HCT116 (cell line): Measurements from ENCODE around the gene FLNB. TPM values are rescaled to one million over a fixed set of nuclear protein-coding genes. Genes with fewer than 3 reads are reported as not detected.

Experiments used
- ATAC-seq: fragments of 200-7000 bp; cut with Tn5 transposase; 2 replicates; pipeline ENCODE4 v1.9.1; 2020; ENCODE audit warnings: mild to moderate bottlenecking, moderate library complexity
- BruUV-seq: library from RNA; stranded (reverse); fragments of 400-500 nt; replicated peaks from 2 replicates; lab custom pipeline; 2021; lab: Mats Ljungman, UMichigan
- CTCF ChIA-PET: fragments of 300-600 bp; sonication (Branson Sonifier 250); formaldehyde crosslinking; loops from one replicate; lab custom pipeline; 2021; ENCODE audit warnings: antibody characterized with exemption; lab: Charles Lee
- POLR2A ChIA-PET: fragments of 300-600, 350-600 bp; sonication (Branson Sonifier 250); formaldehyde crosslinking; loops from one replicate; lab custom pipeline; 2021; ENCODE audit warnings: antibody characterized with exemption; lab: Charles Lee
- RAD21 ChIA-PET, 2 experiments: fragments of 300-600 bp; sonication (Branson Sonifier 250); formaldehyde crosslinking; loops; one replicate each; lab custom pipeline; 2023; ENCODE audit warnings: low total read pairs in 2 of 2; ENCODE audit not compliant: uncharacterized antibody in 2 of 2, unreplicated experiment in 2 of 2, low non-redundant PET in 1 of 2; lab: Charles Lee
- DNase-seq: peaks from one replicate; pipeline ENCODE4 v3.0.0-alpha.2; 2010; ENCODE audit warnings: low read depth, low spot score
- H2AFZ ChIP-seq: fragments of 200-600 bp; shearing (Covaris generic), sonication (generic); 2 replicates; pipeline ENCODE4 v1.6.1; 2017; ENCODE audit warnings: low read depth, mixed run types, mixed read lengths, antibody characterized with exemption, low read length; ENCODE audit not compliant: poor library complexity, severe bottlenecking
- H3K27ac ChIP-seq: 2 replicates; pipeline ENCODE4 v1.5.1; 2012; ENCODE audit warnings: low read depth, low read length
- H3K27me3 ChIP-seq: fragments of 200-600 bp; sonication (generic); 2 replicates; pipeline ENCODE4 v1.6.1; 2016; ENCODE audit warnings: mixed run types, low read length, mixed read lengths; ENCODE audit not compliant: insufficient read depth
- H3K36me3 ChIP-seq, 2 experiments: fragments of 200-500 bp in 1 of 2; fragments of 200-600 bp in 1 of 2; sonication (Bioruptor generic) in 1 of 2; sonication (generic) in 1 of 2; 2 replicates each; pipeline versions ENCODE4 v1.5.1 to v1.6.1; 2014 to 2016; ENCODE audit warnings: low read length in 2 of 2, inconsistent platforms in 1 of 2, mixed read lengths in 1 of 2, mixed run types in 1 of 2; ENCODE audit not compliant: insufficient read depth in 2 of 2, control insufficient read depth in 1 of 2
- H3K4me1 ChIP-seq, 2 experiments: fragments of 200-600 bp in 1 of 2; sonication (generic) in 1 of 2; 2 replicates each; pipeline versions ENCODE4 v1.5.1 to v1.6.1; 2012 to 2017; ENCODE audit warnings: low read length in 2 of 2, inconsistent platforms in 1 of 2, mild to moderate bottlenecking in 1 of 2, mixed read lengths in 1 of 2, mixed run types in 1 of 2, moderate library complexity in 1 of 2; ENCODE audit not compliant: insufficient read depth in 2 of 2, control insufficient read depth in 1 of 2
- H3K4me2 ChIP-seq: fragments of 200-600 bp; sonication (generic); 2 replicates; pipeline ENCODE4 v1.6.1; 2017; ENCODE audit warnings: mixed run types, low read length, mixed read lengths
- H3K4me3 ChIP-seq, 2 experiments: fragments of 200-600 bp in 1 of 2; sonication (generic) in 1 of 2; replicated peaks in 1 of 2; 2 replicates each; pipeline ENCODE4 v1.5.1; 2011 to 2016; ENCODE audit warnings: low read length in 2 of 2, control low read depth in 1 of 2, low read depth in 1 of 2, mild to moderate bottlenecking in 1 of 2, mixed read lengths in 1 of 2, mixed run types in 1 of 2
- H3K79me2 ChIP-seq: fragments of 200-600 bp; sonication (generic); 2 replicates; pipeline ENCODE4 v1.6.1; 2017; ENCODE audit warnings: mild to moderate bottlenecking, mixed run types, low read length, moderate library complexity, mixed read lengths; ENCODE audit not compliant: insufficient read depth
- H3K9ac ChIP-seq: fragments of 200-600 bp; sonication (generic); 2 replicates; pipeline ENCODE4 v1.6.1; 2016; ENCODE audit warnings: low read length, mixed read lengths
- H3K9me2 ChIP-seq: fragments of 200-600 bp; sonication (generic), shearing (Covaris generic); 2 replicates; pipeline ENCODE4 v1.6.1; 2017; ENCODE audit warnings: mixed run types, mild to moderate bottlenecking, moderate library complexity; ENCODE audit not compliant: insufficient read depth
- H3K9me3 ChIP-seq, 2 experiments: fragments of 200-500 bp in 1 of 2; fragments of 200-600 bp in 1 of 2; sonication (Bioruptor generic) in 1 of 2; sonication (generic) in 1 of 2; 2 replicates each; pipeline ENCODE4 v1.6.1; 2014 to 2017; ENCODE audit warnings: low read length in 2 of 2, mixed read lengths in 2 of 2, inconsistent platforms in 1 of 2, low read depth in 1 of 2, mild to moderate bottlenecking in 1 of 2, mixed run types in 1 of 2, moderate library complexity in 1 of 2; ENCODE audit not compliant: control insufficient read depth in 1 of 2, insufficient read depth in 1 of 2
- H4K20me1 ChIP-seq: fragments of 200-600 bp; sonication (generic), shearing (Covaris generic); 2 replicates; pipeline ENCODE4 v1.6.1; 2017; ENCODE audit warnings: mixed run types, mild to moderate bottlenecking, moderate library complexity; ENCODE audit not compliant: insufficient read depth
- EGR1 ChIP-seq: IDR thresholded peaks from 2 replicates; pipeline ENCODE4 v1.6.1; 2012; ENCODE audit warnings: low read depth
- EZH2phosphoT487 ChIP-seq: fragments of 200-600 bp; IDR thresholded peaks from 2 replicates; pipeline ENCODE4 v1.6.1; 2018; ENCODE audit warnings: antibody characterized with exemption, borderline replicate concordance
- FOSL1 ChIP-seq: IDR thresholded peaks from 2 replicates; pipeline ENCODE4 v1.6.1; 2012; ENCODE audit warnings: low read depth
- JUND ChIP-seq: IDR thresholded peaks from 2 replicates; pipeline ENCODE4 v1.6.1; 2012
- POLR2A ChIP-seq: IDR thresholded peaks from 2 replicates; pipeline ENCODE4 v1.7.0; 2011; ENCODE audit warnings: borderline replicate concordance; ENCODE audit not compliant: insufficient read depth, insufficient read length; ENCODE audit errors: extremely low read depth
- RAD21 ChIP-seq: IDR thresholded peaks from 2 replicates; pipeline ENCODE4 v1.6.1; 2012; ENCODE audit warnings: low read depth, mild to moderate bottlenecking
- SP1 ChIP-seq: IDR thresholded peaks from 2 replicates; pipeline ENCODE4 v1.6.1; 2012; ENCODE audit warnings: low read depth
- TCF7L2 ChIP-seq: IDR thresholded peaks from 2 replicates; pipeline ENCODE4 v1.7.0; 2011; ENCODE audit warnings: borderline replicate concordance, inconsistent platforms; ENCODE audit not compliant: insufficient read depth, insufficient read length; ENCODE audit errors: extremely low read depth
- YY1 ChIP-seq: IDR thresholded peaks from 2 replicates; pipeline ENCODE4 v1.6.1; 2011; ENCODE audit warnings: low read length, low read depth, moderate library complexity, mild to moderate bottlenecking; ENCODE audit not compliant: insufficient replicate concordance; ENCODE audit errors: extremely low read depth
- ZFX ChIP-seq: fragments of 450-650 bp; IDR thresholded peaks from 2 replicates; pipeline ENCODE4 v1.6.1; 2017
- intact Hi-C: fragments of 100-400 bp; cut with micrococcal nuclease; formaldehyde crosslinking; loops from 2 replicates; pipeline ENCODE4 v1.10.0; 2022
- total RNA-seq: library from RNA; stranded (reverse); gene quantifications from one replicate; pipeline ENCODE4 v1.2.1, GENCODE V29; 2021; ENCODE audit not compliant: unreplicated experiment
- TF ChIP-seq, protein P1 (sequence below): IDR thresholded peaks from 2 replicates; pipeline ENCODE4 v1.6.1; 2012

Gene FLNB
- total RNA-seq, 1 experiment from 2014 or later: 116 TPM

DNA sequence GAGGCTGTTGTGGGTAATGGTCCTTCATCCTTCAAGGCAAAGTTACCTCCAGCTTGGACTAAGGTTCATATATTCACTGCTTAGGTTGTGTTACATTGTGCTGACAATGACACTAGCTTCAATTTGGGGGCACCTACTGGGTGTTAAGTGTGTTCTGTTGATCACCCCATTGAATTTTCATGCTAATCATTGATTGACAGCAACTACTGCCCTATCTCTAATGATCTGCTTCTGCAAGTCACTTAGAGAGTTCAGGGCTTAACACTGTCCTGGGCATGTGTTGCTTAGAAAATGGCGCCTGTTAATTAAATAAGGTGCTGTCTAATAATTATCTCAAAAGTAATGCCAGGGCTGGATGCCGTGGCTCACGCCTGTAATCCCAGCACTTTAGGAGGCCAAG lies 3.4 kb downstream of the FLNB start (continued):
- no peak for TF ChIP-seq SP1
- TF ChIP-seq, protein P1, sequence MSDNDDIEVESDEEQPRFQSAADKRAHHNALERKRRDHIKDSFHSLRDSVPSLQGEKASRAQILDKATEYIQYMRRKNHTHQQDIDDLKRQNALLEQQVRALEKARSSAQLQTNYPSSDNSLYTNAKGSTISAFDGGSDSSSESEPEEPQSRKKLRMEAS: no peak
- TF ChIP-seq, all 23 proteins: peak for 0

DNA sequence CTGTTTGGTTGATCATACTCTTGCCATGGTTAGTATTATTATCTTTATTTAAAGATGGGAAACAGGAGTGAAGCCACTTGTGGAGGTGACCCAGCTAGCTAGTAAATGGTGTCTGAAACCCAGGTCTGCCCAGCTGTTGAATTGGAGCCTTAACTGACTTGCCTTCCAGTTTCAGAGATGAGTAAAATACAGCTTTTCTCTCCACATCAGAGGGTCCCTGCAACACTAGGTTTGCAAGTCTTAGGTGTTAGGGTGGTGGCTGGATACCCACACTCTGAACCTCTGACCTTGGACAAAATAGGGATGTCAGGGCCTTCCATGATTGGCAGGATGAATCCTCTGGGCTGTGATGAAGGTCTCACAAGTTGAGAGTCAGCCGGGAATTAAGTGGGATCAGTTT lies 4.1 kb downstream of the FLNB start:
- Histone ChIP-seq H3K4me1 (peaks cover 28 to 42% of the 10 kb centered on the region in 2 experiments), H3K9me2 (no peaks in the 10 kb centered on the region), H2AFZ (no peak overlapping the region), H3K4me2 (no peak overlapping the region), H3K27me3 (no peaks in the 10 kb centered on the region), H3K4me3 (no peak overlapping the region)
- DNase-seq: no peak
- RAD21 ChIA-PET: no interaction called here
- ATAC-seq: no peak
- BruUV-seq: no TSS peak
- intact Hi-C loops: no loop called here
- TF ChIP-seq YY1: no peak
- TF ChIP-seq EGR1: no peak
- no peak for TF ChIP-seq POLR2A
- no peak for TF ChIP-seq TCF7L2
- no peak for TF ChIP-seq EZH2phosphoT487
- TF ChIP-seq FOSL1: no peak
- TF ChIP-seq RAD21: no peak
- no peak for TF ChIP-seq JUND
- no peak for TF ChIP-seq ZFX
- TF ChIP-seq, all 23 proteins: peak for 0
- Histone ChIP-seq H3K36me3 (no peaks in the 10 kb centered on the region), H3K27ac (no peak overlapping the region), H3K9ac (no peak overlapping the region), H4K20me1 (no peaks in the 10 kb centered on the region; the same call in 1 of the 2 replicates), H3K9me3 (no peaks in the 10 kb centered on the region), H3K79me2 (peaks cover 85% of the 10 kb centered on the region)
- POLR2A ChIA-PET: no interaction called here
- CTCF ChIA-PET: no interaction called here
